BJ (cell line): Measurements from ENCODE around the gene RSAD1. TPM values are rescaled to one million over a fixed set of nuclear protein-coding genes. Genes with fewer than 3 reads are reported as not detected.
A peak's percentile ranks its signal among the peaks of the same experiment; 100 is the strongest.

Source experiments
- CTCF ChIA-PET: fragments of 350-600 bp; formaldehyde crosslinking; extraction: SDS; loops from one replicate; lab custom pipeline; 2021; ENCODE audit warnings: antibody characterized with exemption, inconsistent platforms; lab: Yijun Ruan, JAX
- POLR2A ChIA-PET: fragments of 300-600 bp; sonication (Branson Sonifier 250); formaldehyde crosslinking; extraction: SDS; loops from one replicate; lab custom pipeline; 2021; ENCODE audit warnings: antibody characterized with exemption; lab: Charles Lee
- DNase-seq: peaks from one replicate; pipeline ENCODE4 v3.0.0-alpha.2; 2011; ENCODE audit warnings: low read depth
- H3K27me3 ChIP-seq: 2 replicates; pipeline ENCODE4 v1.6.0; 2011; ENCODE audit warnings: low read length; ENCODE audit not compliant: control insufficient read depth, insufficient read depth
- H3K36me3 ChIP-seq: 2 replicates; pipeline ENCODE4 v1.5.1; 2011; ENCODE audit warnings: low read length; ENCODE audit not compliant: control insufficient read depth, insufficient read depth
- H3K4me3 ChIP-seq: 2 replicates; pipeline ENCODE4 v1.5.1; 2011; ENCODE audit warnings: low read depth, mild to moderate bottlenecking, control low read depth, low read length
- CTCF ChIP-seq: IDR thresholded peaks from 2 replicates; pipeline ENCODE4 v1.5.1; 2011; ENCODE audit warnings: low read depth, mild to moderate bottlenecking, control low read depth, inconsistent platforms, low read length, moderate library complexity; ENCODE audit not compliant: insufficient read depth
- polyA minus RNA-seq: library from RNA; depleted of rRNA, polyadenylated mRNA; stranded (reverse); fragments of >200 nt; gene quantifications from 2 replicates; pipeline ENCODE4 v1.2.3, GENCODE V29; 2011; rRNA and poly(A)+ RNA removed
- polyA plus RNA-seq: library from polyadenylated mRNA; depleted of rRNA; stranded (reverse); fragments of >200 nt; gene quantifications from 2 replicates; pipeline ENCODE4 v1.2.3, GENCODE V29; 2011; rRNA removed

The RSAD1 gene
- polyA plus RNA-seq (17.5 and 22.6 TPM in 2 replicates), polyA minus RNA-seq (7.9 and 13.9 TPM in 2 replicates)

GRCh38 chr17:50478391-50479381 is at the start of gene RSAD1:
TSS of gene RSAD1 (plus strand) at chr17:50478860. CDS start at chr17:50478885, 25 bp downstream.
- POLR2A ChIA-PET, result interaction anchor here (0.6 kb wide), 1 partner anchor 222 kb away, joined by 3 read pairs; no protein-coding TSS in a partner anchor
- H3K36me3 ChIP-seq, result peaks cover 4% of the 10 kb centered on the region
- peak within 1 kb of the TSS; percentile 55 for H3K4me3 ChIP-seq
- CTCF ChIA-PET, result interaction anchor here (0.5 to 2.6 kb wide), 37 partner anchors 8 to 246 kb away, joined by 3 to 27 read pairs (median 4); partner anchors contain the start of genes CHAD, EPN3 and LRRC59
- TF ChIP-seq CTCF, result peak; percentile 53
- H3K27me3 ChIP-seq, result peaks cover 2% of the 10 kb centered on the region; the same call in 1 of the 2 replicates
- DNase-seq, result no peak

GRCh38 chr17:50429793-50430192 is 48.9 kb upstream of the RSAD1 start:
- TF ChIP-seq CTCF, result no peak
- ChIA-PET POLR2A (no interaction called here), CTCF (interaction anchor here (1.2 to 1.4 kb wide), 2 partner anchors 31 to 33 kb away, joined by 3 to 6 read pairs; partner anchors contain the start of gene LRRC59)
- Histone ChIP-seq H3K27me3 (no peaks in the 10 kb centered on the region), H3K36me3 (no peaks in the 10 kb centered on the region), H3K4me3 (no peak overlapping the region)
- no peak for DNase-seq

- Histone ChIP-seq H3K27me3 (no peaks in the 10 kb centered on the region), H3K36me3 (no peaks in the 10 kb centered on the region), H3K4me3 (no peak overlapping the region)
- CTCF ChIA-PET, result interaction anchor here (0.8 to 1.4 kb wide), 3 partner anchors 24 to 34 kb away, joined by 3 to 4 read pairs (median 3); partner anchors contain the start of gene LRRC59
- POLR2A ChIA-PET, result no interaction called here
- DNase-seq, result no peak
- TF ChIP-seq CTCF, result no peak
Observed at GRCh38 chr17:50430821-50431618, 47.6 kb upstream of the RSAD1 start.

- TF ChIP-seq CTCF, result no peak
- Histone ChIP-seq H3K4me3 (no peak overlapping the region), H3K27me3 (no peaks in the 10 kb centered on the region), H3K36me3 (no peaks in the 10 kb centered on the region)
- ChIA-PET CTCF (no interaction called here), POLR2A (no interaction called here)
- DNase-seq, result no peak
Observed at GRCh38 chr17:50432125-50432762, 46.4 kb upstream of the RSAD1 start.
